AG10803 (cell line): ENCODE measurements around the gene ANOS1.

Experiments used
- DNase-seq: peaks from one replicate; pipeline ENCODE4 v3.0.0; 2010; ENCODE audit warnings: low read depth
- H3K4me3 ChIP-seq: 2 replicates; pipeline ENCODE4 v1.5.1; 2011; ENCODE audit warnings: mild to moderate bottlenecking, low read length, control low read depth
- TF ChIP-seq, protein P1 (sequence below): conservative IDR thresholded peaks from 2 replicates; pipeline ENCODE4 v1.5.1; 2011; ENCODE audit warnings: mild to moderate bottlenecking, low read length, control low read depth, inconsistent platforms

The ANOS1 gene

DNA sequence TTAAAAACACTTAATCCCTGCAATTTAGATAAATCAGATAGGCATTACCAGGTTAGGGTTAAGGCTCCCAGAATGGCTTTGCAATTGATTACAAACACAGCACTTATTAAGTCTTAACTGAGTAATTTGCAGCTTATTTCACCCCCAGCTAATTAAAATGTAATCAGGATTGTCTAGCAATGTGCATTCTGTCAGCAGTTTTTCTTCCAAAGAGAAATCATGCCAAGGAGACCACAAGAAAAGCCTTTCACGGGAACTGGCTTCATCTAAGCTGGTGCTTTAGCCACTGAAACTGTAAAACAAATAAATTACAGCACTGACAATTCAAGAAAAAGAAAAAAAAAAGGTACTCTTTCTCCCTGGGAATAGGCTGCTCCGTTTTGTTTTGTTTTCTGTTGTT is 2.1 kb downstream of the ANOS1 start:
- no peak for DNase-seq
- TF ChIP-seq, protein P1, sequence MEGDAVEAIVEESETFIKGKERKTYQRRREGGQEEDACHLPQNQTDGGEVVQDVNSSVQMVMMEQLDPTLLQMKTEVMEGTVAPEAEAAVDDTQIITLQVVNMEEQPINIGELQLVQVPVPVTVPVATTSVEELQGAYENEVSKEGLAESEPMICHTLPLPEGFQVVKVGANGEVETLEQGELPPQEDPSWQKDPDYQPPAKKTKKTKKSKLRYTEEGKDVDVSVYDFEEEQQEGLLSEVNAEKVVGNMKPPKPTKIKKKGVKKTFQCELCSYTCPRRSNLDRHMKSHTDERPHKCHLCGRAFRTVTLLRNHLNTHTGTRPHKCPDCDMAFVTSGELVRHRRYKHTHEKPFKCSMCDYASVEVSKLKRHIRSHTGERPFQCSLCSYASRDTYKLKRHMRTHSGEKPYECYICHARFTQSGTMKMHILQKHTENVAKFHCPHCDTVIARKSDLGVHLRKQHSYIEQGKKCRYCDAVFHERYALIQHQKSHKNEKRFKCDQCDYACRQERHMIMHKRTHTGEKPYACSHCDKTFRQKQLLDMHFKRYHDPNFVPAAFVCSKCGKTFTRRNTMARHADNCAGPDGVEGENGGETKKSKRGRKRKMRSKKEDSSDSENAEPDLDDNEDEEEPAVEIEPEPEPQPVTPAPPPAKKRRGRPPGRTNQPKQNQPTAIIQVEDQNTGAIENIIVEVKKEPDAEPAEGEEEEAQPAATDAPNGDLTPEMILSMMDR: no peak
- H3K4me3 ChIP-seq: no peak overlapping the region

DNA sequence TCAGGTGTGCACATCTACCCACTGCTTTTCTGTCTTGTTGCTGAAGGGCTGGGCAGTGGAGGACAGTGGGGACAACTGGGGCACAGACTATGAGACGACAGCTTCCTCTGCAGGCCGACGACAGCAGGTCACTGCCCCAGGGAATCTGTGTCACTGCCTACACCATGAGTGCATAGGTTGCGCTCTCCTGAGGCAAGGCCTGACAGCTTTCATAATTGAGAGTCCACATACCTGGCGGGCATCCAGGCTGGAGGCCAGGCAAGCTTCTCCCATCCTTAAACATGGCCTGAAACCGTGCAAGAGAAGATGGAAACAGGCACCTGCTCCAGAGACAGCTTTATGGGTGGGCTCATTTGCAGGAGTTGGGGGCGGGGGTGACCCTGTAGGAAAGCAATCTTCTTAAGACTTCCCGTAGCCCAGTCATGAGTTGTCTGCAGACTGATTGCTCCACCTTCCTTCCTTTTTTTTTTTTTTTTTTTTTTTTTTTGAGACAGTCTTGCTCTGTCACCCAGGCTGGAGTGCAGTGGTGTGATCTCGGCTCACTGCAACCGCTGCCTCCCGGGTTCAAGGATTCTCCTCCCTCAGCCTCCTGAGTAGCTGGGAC is 2.9 kb downstream of the ANOS1 start:
- no peak overlapping the region for H3K4me3 ChIP-seq
- TF ChIP-seq, protein P1: no peak
- DNase-seq: no peak

DNA sequence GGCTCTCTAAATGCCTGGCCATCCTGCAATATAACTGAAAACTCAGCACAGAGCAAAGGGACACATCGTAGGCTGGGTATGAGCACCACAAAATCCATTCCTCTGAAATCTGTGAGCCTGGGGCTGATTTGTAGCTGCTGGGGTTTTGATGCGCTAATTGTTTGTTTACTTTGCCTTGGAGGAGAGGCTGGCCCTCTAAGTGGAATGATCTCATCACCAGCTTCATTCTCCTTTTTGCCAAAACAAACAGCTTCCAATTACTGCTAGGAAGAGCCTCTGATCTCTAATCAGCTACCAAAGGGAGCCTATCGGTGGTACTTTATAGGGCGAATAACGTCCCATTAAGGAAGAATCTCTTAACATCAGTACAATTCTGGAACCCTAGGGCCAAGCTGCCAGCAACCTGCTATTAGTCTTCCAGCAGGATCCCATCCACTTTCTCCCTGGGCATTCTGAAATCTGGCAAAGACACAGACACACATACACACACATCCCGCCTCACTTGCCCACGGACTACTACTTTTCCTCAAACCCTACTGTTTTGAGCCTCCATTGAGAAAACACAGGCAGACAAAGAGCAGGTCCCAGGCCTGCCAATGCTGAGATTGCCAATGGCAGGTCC is 5.8 kb downstream of the ANOS1 start:
- TF ChIP-seq, protein P1: no peak
- no peak for DNase-seq
- no peak overlapping the region for H3K4me3 ChIP-seq

DNA sequence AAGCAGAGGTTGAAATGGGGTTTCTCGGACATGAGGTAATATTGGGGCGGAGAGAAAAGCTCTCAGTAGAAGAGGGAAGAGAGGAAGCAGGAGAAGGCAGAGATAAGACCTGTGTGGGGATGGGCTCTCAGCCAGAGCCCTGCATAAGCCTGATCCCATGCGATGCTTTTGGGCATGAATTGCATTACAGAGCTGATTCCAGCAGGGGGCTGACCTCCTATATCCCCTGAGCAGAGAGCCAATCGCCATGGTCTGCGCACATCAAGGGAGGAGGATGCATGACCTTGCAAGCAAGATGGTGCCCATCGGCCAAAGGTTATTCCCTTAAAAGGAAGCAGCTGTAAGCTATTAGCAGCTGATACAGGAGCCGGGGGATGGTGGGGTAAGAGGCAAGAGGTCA is 7.6 kb downstream of the ANOS1 start:
- no peak overlapping the region for H3K4me3 ChIP-seq
- no peak for DNase-seq

DNA sequence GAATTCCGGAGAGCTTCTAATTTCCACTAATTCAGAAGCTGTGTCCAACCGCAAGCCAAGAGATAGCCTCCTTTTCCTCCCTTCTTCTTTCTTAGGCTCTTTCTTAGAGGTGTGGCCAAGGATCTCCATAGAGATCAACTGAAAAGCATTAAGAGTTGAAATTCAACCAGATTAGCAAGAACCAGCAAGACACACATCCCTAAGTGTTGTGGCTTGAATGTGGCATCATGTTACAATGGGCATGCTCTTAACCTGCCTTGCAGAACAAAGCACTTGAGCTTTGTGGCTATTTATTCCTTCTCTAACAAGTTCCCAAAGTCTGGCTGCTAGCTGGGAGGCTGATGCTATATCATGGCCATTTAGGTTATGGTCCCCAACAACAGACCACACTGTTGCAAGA is 10.4 kb downstream of the ANOS1 start:
- DNase-seq: no peak
- TF ChIP-seq, protein P1: no peak
- no peak overlapping the region for H3K4me3 ChIP-seq

More for the DNA sequence above, 7.6 kb downstream of the ANOS1 start:
- TF ChIP-seq, protein P1: no peak

DNA sequence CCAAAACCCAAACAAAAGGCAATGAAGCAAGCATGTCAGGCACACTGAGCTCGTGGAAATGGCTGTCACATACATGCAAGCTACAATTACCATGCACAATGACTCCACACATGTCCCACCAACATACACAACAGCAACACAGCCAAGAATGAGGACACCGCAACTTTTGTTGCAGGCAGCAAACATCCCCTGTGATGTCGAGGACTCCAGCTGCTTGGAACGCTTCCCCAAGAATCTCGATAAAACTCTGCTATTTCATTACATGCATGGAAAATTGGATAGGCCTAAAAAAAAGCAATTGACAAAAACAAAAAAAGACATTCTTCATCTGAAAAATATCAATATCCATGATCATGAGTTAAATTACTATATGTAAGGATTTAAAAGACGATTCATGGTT is 11.8 kb downstream of the ANOS1 start:
- TF ChIP-seq, protein P1: no peak
- no peak overlapping the region for H3K4me3 ChIP-seq
- no peak for DNase-seq

DNA sequence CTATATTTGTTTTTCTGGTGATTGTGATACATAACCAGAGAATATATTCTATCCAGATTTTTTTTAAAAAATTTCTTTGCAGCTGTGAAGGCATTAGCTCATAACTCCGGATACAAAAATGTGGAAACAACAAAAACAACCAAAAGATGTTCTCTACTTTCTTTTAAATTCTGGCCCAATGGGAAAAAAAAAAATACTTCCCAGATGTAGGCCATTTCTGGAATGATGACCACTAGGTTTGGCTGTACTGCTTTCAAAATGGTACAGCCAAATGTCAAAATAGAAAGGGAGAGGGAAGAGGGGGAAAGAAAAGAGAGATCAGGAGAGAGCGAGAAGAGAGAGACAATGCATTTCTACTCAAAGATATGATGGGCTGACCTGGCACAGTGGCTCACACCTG is 14.6 kb downstream of the ANOS1 start:
- H3K4me3 ChIP-seq: no peak overlapping the region
- TF ChIP-seq, protein P1: no peak
- no peak for DNase-seq
